Mucosa of rectum (tissue), 2 donors: Measurements from ENCODE around the gene LARGE1.
A peak's percentile ranks its signal among the peaks of the same experiment; 100 is the strongest.

Source experiments
- H3K27ac ChIP-seq, 2 donors: one replicate each; pipeline ENCODE4 v1.7.0; 2013; ENCODE audit warnings: inconsistent platforms in 2 of 2, low read depth in 2 of 2, low read length in 2 of 2
- H3K27me3 ChIP-seq, 2 donors: one replicate each; pipeline ENCODE4 v1.7.0; 2013; ENCODE audit warnings: low read length in 2 of 2; ENCODE audit not compliant: control insufficient read depth in 2 of 2, insufficient read depth in 2 of 2
- H3K36me3 ChIP-seq, 2 donors: one replicate each; pipeline ENCODE4 v1.7.0; 2013; ENCODE audit warnings: low read length in 2 of 2; ENCODE audit not compliant: control insufficient read depth in 2 of 2, insufficient read depth in 2 of 2
- H3K4me1 ChIP-seq, 2 donors: one replicate each; pipeline ENCODE4 v1.7.0; 2013; ENCODE audit warnings: low read length in 2 of 2, mild to moderate bottlenecking in 1 of 2; ENCODE audit not compliant: control insufficient read depth in 2 of 2, insufficient read depth in 2 of 2
- H3K4me3 ChIP-seq, 2 donors: one replicate each; pipeline ENCODE4 v1.7.0; 2013; ENCODE audit warnings: low read length in 2 of 2
- H3K9ac ChIP-seq, 2 donors: one replicate each; pipeline ENCODE4 v1.7.0; 2013; ENCODE audit warnings: low read length in 2 of 2, low read depth in 1 of 2, mild to moderate bottlenecking in 1 of 2
- H3K9me3 ChIP-seq, 2 donors: one replicate each; pipeline ENCODE4 v1.7.0; 2013; ENCODE audit warnings: low read length in 2 of 2; ENCODE audit not compliant: control insufficient read depth in 2 of 2
- donor health status: healthy.
- donor health status: Normal muscosa, but diverticular disease.

The LARGE1 gene

GRCh38 chr22:33914699-33915098 is 5.6 kb downstream of the LARGE1 start:
- H3K36me3 ChIP-seq, result no peaks in the 10 kb centered on the region
- H3K4me1 ChIP-seq, result peaks cover 4 to 6% of the 10 kb centered on the region in 2 donors
- H3K27me3 ChIP-seq, result no peaks in the 10 kb centered on the region
- no peaks in the 10 kb centered on the region for H3K9me3 ChIP-seq
- H3K4me3 ChIP-seq, result no peak overlapping the region
- H3K27ac ChIP-seq, result no peak overlapping the region
- no peak overlapping the region for H3K9ac ChIP-seq

- Histone ChIP-seq H3K4me3 (no peak overlapping the region), H3K4me1 (peaks cover 0 to 3% of the 10 kb centered on the region in 2 donors), H3K9ac (no peak overlapping the region), H3K9me3 (no peaks in the 10 kb centered on the region), H3K36me3 (no peaks in the 10 kb centered on the region), H3K27ac (no peak overlapping the region), H3K27me3 (no peaks in the 10 kb centered on the region)
These were observed 6.1 kb downstream of the LARGE1 start for GRCh38 chr22:33914131-33914530.

- no peaks in the 10 kb centered on the region for H3K9me3 ChIP-seq
- no peak overlapping the region for H3K9ac ChIP-seq
- no peak overlapping the region for H3K27ac ChIP-seq
- H3K27me3 ChIP-seq, result no peaks in the 10 kb centered on the region
- H3K36me3 ChIP-seq, result no peaks in the 10 kb centered on the region
- H3K4me1 ChIP-seq, result no peaks in the 10 kb centered on the region
- no peak overlapping the region for H3K4me3 ChIP-seq
These were observed 7.1 kb downstream of the LARGE1 start for GRCh38 chr22:33913188-33913587.

GRCh38 chr22:33909911-33910310 is 10.4 kb downstream of the LARGE1 start:
- Histone ChIP-seq H3K27me3 (no peaks in the 10 kb centered on the region), H3K27ac (no peak overlapping the region), H3K9ac (no peak overlapping the region), H3K4me3 (no peak overlapping the region), H3K36me3 (no peaks in the 10 kb centered on the region), H3K4me1 (no peaks in the 10 kb centered on the region), H3K9me3 (no peaks in the 10 kb centered on the region)

GRCh38 chr22:33909075-33909458 is 11.2 kb downstream of the LARGE1 start:
- H3K9ac ChIP-seq, result no peak overlapping the region
- H3K9me3 ChIP-seq, result no peaks in the 10 kb centered on the region
- no peaks in the 10 kb centered on the region for H3K27me3 ChIP-seq
- H3K4me3 ChIP-seq, result no peak overlapping the region
- no peaks in the 10 kb centered on the region for H3K36me3 ChIP-seq
- no peaks in the 10 kb centered on the region for H3K4me1 ChIP-seq
- H3K27ac ChIP-seq, result peak overlapping the region in 1 of 2 donors; percentile 26

GRCh38 chr22:33908171-33909074 is 11.9 kb downstream of the LARGE1 start:
- Histone ChIP-seq H3K36me3 (no peaks in the 10 kb centered on the region), H3K9ac (no peak overlapping the region), H3K9me3 (no peaks in the 10 kb centered on the region), H3K27me3 (no peaks in the 10 kb centered on the region), H3K4me1 (no peaks in the 10 kb centered on the region), H3K27ac (peak overlapping the region in 1 of 2 donors; percentile 26), H3K4me3 (no peak overlapping the region)

- H3K9me3 ChIP-seq, result no peaks in the 10 kb centered on the region
- H3K27ac ChIP-seq, result no peak overlapping the region
- H3K27me3 ChIP-seq, result no peaks in the 10 kb centered on the region
- no peak overlapping the region for H3K4me3 ChIP-seq
- H3K9ac ChIP-seq, result no peak overlapping the region
- no peaks in the 10 kb centered on the region for H3K4me1 ChIP-seq
- no peaks in the 10 kb centered on the region for H3K36me3 ChIP-seq
These were observed 13.3 kb downstream of the LARGE1 start for GRCh38 chr22:33906954-33907353.

- no peaks in the 10 kb centered on the region for H3K36me3 ChIP-seq
- H3K27ac ChIP-seq, result no peak overlapping the region
- H3K27me3 ChIP-seq, result no peaks in the 10 kb centered on the region
- no peaks in the 10 kb centered on the region for H3K4me1 ChIP-seq
- no peaks in the 10 kb centered on the region for H3K9me3 ChIP-seq
- no peak overlapping the region for H3K9ac ChIP-seq
- H3K4me3 ChIP-seq, result no peak overlapping the region
These were observed 13.8 kb downstream of the LARGE1 start for GRCh38 chr22:33906475-33906874.

- Histone ChIP-seq H3K9ac (no peak overlapping the region), H3K36me3 (no peaks in the 10 kb centered on the region), H3K9me3 (no peaks in the 10 kb centered on the region), H3K27ac (no peak overlapping the region), H3K4me1 (no peaks in the 10 kb centered on the region), H3K27me3 (no peaks in the 10 kb centered on the region), H3K4me3 (no peak overlapping the region)
These were observed 17.3 kb downstream of the LARGE1 start for GRCh38 chr22:33903012-33903411.

- Histone ChIP-seq H3K9me3 (no peaks in the 10 kb centered on the region), H3K36me3 (no peaks in the 10 kb centered on the region), H3K4me1 (no peaks in the 10 kb centered on the region), H3K27me3 (no peaks in the 10 kb centered on the region), H3K27ac (no peak overlapping the region), H3K4me3 (no peak overlapping the region), H3K9ac (no peak overlapping the region)
These were observed 18.2 kb downstream of the LARGE1 start for GRCh38 chr22:33902073-33902472.
